HG02571 (cell line): ENCODE measurements around the gene CCNB2.
"Not testable (repeated sequence)": the region's sequence is repeated elsewhere in the genome, so short reads cannot be mapped to it uniquely, and the experiment has no call there.

ENCODE experiments used
- ATAC-seq: cut with Tn5 transposase; IDR thresholded peaks from one replicate; pipeline ENCODE4 v1.9.1; 2021; ENCODE audit warnings: mild to moderate bottlenecking, moderate library complexity; ENCODE audit not compliant: unreplicated experiment

CCNB2 gene

DNA sequence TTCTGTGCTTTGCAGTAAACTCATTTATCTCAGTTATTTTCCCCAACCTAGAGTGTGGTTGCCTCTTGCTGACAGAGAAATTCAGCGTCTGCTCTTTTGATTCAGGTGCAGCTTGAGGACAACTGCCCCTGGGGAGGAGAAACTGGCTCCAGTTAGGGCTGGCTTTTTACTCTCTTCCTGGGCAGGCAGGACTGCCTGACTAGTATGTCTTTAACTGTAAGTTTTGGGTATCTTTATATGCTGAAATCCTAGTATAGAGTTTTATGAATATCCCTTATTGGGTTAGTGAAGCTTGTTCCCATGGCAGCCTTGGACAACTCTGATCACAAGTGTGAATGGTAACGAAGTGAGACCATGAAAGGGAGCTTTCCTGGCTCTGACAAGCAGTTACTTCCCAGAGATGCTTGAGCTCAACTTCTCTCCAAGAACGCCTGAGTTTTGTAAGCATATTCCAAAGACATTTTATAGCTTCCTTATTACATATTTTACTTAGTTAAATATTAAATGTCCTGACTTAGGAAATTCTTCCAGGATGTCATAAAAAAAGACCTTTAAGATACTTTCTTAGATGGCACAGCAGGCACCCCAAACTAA, 27.1 kb downstream of the CCNB2 start:
- no peak for ATAC-seq

DNA sequence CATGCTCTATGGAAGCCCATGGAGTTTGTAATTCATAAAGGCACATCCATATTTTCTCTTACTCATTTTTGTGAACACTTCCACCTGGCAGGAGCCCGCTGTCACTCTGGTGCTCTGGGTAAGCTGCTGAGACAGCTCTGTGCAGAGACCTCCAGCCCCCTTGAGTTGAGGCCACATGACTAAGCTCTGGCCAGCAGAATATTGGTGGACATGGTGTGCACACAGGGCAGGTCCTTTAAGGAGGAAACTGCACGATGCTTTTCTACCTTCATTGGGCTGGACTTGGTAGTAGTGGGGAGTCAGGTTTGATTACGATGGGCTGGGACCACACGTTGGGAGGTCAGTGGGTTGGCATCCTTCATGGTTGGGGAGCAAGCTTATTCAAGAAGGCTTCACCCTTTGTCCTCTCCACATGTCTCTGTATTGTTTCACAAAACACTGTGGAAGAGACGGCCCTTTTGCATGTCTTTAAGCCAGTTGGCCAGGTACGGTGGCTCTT, 29.0 kb downstream of the CCNB2 start:
- no peak for ATAC-seq

DNA sequence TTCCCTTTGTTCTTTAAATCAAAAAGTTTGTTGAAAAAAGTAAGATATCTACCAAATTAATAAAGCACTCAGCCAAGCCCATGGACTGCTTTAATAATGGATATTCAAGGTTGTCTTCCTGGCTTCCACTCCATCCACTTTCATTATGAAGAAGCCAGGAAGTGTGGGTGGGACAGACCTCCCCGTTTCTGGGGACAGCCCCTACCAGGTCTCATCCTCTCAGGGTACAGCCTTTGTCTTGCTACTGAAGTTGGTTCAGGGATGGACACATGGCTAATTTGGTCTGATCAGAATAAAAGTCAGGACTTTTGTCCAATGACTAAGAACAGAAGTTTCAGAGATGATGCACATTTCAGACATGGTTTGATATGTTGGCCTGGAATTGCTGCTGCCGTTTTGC, 32.6 kb downstream of the CCNB2 start:
- ATAC-seq: no peak

DNA sequence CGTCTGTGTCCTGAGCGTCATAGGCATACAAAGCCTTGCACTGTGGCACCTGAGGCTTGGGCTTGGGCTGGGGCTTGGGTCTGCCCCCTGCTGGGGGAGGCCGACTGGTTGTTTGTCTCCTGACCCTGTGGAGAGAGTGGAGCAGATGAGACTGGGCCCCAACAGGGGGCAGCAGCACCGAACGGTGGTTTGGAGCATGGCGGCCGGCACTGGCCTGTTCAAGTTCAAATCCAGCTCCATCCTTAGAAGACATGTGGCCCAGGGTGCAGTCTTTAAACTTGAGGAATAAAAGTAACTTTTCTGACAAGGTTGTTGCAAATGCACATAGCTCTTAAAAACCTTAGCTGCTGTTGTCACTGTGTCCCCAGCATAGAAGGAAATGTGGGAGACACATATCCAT, 33.3 kb downstream of the CCNB2 start:
- no peak for ATAC-seq

DNA sequence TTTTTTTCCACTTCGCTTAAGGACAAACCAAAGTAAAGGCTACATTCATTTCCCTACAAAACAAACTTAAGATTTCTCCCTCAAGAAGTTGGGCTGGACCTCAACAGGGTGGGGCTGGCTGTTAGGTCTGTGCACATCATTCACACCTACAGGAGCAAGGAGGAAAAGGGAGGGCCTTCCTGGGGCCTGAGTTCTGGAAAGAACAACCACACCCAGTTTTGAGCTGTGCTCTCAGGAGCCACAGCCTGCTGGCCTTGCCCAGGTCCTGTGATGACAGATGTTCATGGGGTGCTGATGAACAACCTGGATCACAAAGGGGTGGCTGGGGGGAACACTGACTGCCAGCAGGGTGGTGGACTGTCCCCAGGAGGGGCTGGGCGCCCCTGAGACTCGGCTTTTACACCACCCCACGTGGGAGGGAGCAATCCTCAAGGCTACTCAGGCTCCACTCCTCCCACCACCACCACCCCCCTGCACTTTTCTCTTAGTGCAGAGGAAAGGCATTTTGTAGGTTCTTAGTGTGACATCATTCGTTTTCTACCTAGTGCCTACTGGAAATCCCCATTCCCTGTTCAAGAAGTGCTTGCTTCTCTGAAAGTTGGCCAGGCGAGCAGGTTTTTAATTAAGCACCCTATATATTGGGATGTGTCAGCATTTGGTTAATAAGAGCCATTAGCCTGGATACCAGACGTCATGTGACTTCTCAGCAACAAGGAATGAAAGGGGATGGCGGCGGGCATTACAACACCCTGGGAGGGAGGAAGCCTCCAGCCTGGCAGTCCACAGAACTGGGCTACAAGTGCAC, 35.7 kb downstream of the CCNB2 start:
- no peak for ATAC-seq

DNA sequence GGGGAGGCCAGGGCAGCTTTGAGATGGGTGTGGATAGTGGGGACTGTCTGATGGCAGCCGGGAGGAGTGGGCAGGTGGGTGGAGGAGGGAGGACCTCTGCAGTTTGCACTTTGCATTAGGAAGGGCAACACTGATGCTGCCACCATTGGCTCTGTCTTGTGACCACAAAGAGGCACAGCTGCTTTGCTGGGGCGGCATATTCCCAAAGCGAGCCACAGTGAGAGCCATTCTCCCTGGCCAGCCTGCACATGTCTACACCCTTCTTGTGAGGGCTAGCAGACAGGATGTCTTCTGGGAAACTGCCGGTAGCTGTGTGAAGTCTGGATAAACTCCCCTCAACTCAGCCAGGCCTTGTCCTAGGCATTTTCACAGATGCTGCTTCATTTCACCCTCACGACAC, 38.3 kb downstream of the CCNB2 start:
- ATAC-seq: no peak

DNA sequence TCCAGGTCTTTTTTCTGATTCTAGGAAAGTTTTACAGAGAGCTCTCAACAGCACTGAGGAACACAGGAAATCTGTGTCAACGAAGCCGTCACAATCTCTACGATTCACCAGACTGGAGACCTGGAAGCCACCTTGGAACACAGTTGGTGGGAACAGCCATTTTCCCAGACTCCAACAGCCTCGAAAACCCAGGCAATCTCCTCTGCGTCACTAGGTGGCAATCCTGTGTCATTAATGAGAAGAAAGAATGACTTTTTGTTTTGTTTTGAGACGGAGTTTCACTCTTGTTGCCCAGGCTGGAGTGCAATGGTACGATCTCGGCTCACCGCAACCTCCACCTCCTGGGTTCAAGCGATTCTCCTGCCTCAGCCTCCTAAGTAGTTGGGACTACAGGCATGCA, 39.6 kb downstream of the CCNB2 start:
- not testable (repeated sequence) for ATAC-seq

DNA sequence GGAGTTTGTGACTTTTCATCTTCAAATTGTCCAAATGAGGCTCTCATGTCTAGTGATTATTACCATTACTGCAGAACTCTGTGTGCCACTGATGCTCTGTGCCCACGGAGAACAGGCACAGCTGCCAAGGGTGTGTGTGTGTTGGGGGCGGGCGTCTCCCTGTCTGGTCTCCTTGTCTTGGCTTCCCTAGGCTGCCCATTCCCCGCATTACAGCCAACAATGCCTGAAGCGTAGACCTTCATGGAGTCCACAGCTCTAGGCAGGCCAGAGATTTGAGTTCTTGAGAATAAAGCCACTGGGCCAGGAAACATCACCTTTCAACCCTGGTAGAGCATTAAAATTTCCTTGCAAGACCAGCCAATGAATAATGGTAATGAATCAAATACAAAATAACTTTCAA, 42.7 kb downstream of the CCNB2 start:
- ATAC-seq: no peak

DNA sequence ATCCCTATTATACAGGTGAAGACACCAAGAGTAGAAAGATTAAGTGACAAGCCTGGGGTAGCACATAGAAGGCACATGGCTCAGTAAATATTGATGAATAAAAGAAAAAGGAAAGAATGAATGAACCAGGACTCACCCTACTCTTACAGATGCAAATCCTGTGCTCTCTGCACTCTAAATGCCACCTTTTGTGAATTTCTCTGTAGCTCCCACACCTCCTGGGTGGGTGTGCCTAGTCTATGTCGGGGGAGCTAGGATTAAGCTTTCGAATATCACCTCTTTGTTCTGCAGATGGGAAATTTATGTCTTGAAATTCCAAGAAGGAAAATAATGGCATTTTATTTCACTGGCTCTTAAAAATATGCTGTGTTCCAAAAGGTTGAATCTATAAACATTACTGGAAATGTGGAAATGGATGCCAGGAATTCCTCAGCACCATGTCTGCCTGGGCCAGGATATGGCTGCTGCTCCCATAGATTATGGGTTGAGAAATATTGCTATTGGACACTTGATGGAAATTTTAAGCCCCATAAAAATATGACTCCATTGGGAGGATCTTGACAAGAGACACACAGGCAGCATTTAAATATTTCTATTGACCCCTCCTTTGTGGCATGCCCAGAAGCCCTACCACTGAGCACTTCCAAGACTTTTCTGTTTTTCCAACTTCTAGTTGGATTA, 43.3 kb downstream of the CCNB2 start:
- no peak for ATAC-seq

DNA sequence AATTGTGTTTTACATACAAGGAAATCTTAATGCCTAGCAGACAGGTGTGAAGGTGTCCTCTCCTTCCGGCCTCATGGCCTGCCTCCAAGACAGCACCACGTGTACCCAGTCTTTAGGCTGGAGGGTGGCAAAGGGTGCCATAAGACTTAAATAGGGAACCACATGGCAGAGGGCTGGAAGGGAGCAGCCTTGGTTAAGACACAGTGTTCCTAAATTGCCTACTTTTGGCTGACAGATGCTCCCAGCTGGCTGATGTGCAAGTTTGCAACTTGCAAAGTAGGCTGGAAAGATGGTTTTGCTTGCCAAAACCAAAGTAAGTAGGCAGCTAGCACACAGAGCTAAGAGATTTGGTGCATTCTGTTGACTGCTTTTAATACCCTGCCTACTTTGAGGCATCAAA, 45.2 kb downstream of the CCNB2 start:
- no peak for ATAC-seq

DNA sequence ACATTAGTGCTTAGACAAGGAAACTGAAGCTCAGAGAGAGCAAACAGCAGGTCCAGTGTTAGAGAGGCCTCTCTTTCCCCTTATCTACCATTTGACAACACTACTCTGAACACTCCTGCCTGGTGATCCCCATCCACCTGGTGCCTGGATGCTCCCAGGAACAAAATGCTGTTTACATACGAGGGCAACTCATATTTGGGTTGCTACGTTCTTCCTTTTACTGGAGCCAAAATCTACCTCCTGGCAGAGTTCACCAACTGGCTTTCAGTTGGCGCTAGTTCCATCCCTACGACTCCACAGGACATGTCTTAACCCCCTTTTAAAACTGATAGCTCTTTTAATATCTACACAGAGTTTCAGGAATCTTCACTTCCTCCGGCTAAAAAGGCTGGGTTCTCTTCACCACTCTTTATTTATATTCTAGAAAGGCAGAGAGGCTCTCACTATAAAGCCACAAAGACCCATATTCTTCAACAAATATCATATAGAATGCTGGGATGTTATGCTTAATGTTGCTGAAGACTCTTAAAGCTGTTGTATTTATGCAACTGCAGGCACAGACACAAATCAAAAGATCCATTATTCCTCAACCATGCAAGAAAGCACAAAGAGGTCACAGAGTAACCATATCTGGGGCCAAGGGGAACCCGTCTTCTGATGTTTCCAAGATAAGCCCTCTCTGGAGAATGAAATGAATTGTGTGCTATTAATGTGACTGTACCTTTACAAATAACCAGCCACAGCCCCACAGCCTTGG, 47.9 kb downstream of the CCNB2 start:
- ATAC-seq: no peak

DNA sequence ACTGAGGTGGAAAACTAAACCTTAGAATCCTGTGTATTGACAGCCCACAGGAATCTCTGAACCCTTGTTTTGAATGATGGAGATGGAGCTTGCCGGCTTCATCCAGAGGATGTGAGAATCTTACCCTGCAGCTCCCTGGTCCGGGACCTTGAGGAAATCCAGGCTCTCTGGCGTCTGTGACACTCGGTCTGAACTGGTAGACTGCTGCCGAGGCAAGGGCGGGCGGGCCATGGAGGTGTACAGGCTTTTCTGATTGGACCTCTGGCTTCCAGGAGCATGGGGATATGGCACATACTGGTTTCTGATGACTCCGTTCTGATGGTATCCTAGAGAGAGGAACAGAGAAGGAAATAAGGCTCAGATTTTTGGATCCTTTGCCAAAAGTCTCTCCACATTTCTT, 48.5 kb downstream of the CCNB2 start:
- ATAC-seq: no peak

DNA sequence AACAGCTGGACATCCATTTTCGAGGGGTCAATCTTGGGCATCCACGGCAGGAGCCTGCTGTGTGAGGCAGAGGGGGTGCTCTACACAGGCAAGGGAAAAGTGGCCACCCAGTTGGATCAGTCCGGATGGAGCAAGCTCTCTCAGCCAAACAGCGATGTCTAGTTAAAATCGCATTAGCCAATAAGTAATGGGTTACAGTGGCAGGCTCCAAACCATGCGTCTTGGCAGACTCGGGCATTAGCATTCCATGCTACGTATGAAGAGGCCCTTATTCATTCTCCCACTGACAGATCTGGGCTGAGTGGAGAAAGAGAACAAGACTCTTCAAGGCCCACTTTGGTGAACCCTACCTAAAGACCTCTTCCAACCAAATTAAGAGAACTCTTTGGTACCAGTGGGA, 49.3 kb downstream of the CCNB2 start:
- ATAC-seq: no peak

DNA sequence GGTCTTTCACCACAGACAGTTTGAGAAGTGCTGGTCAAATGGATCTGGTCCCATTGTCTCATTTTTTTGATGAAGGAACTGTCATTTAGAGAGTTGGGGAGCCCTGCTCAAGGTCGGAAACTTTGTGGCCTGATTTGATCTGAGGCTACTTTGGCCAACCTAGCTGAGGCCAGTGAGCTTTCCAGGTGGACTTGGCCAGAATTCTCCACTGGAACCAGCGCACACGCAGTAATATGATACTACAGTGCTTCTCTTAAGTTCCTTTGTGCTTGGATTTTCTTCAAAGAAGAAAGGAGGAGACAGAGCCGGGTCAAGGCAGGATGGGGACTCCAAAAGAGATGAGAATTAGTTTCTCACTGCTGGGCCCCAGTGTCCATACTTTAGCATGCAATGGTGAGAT, 50.5 kb downstream of the CCNB2 start:
- ATAC-seq: no peak

DNA sequence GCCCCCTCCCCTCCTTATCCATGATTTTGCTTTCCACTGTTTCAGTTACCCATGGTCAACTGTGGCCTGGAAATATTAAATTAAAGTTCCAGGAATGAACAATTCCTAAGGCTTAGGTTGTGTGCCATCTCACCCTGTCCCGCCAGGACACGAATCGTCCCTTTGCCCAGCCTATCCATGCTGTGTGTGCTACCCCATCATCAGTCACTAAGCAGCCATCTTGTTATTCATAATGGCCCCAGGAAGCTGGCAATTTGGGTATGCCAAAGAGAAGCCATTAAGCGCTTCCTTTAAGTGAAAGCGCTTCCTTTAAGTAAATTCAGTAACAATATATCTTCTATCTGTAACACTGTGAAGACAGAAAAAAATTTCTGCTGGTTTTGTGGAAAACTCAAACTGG, 52.5 kb downstream of the CCNB2 start:
- no peak for ATAC-seq

DNA sequence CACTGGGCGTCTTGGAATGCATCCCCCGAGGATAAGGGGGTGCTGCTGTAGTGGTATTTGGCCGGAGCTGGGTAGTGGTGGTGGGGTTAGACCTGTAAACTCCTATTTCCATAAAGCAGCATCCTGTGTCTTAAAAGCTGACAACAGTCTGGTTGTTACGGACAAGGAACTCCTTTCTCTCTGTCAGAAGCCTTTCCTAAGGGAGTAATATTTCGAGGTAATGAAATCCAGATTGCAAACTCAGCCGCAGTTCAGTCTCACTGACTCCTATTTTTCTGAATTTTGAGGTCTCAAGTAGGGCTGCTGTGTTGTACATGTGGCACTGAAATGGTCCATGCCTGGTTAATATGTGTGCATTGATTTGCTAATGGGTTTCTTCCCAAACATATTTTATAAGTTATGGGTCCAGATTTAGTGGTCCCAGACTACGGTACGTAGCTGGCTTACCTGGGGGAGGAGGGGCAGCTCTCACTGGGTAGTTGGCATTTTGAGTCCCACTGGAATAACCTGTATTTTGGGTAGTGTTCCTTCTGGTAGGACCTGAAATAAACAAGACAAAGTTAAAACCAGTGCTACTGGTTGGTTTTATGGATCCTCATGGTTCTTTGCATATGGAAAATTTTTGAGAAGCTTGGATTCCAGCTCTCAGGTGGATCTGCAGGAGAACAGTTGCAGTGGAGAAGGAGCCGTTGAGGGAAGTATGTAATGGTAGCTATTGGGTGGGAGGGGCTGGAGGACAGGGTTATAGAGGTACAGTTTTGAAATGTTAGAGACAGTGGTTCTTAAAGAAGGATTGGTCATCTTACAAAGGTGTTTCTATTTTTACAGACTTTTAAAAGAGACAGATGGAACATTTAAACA, 53.1 kb downstream of the CCNB2 start:
- ATAC-seq: no peak

DNA sequence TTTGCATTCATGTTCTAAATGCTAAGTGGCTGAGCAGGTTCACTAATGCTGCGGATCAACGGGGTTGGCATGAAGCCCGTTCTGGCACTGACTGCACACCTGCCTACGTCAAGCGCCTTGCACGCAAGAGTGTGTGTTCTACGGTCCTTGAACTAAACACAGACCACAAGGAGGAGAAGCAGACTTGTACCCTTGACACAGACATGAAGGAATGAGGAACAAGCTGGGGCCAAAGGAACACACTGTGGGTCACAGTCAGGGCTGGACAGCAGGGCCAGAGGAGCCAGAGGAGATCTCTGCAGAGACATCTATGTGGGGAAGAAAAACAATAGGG, 53.7 kb downstream of the CCNB2 start:
- ATAC-seq: no peak

DNA sequence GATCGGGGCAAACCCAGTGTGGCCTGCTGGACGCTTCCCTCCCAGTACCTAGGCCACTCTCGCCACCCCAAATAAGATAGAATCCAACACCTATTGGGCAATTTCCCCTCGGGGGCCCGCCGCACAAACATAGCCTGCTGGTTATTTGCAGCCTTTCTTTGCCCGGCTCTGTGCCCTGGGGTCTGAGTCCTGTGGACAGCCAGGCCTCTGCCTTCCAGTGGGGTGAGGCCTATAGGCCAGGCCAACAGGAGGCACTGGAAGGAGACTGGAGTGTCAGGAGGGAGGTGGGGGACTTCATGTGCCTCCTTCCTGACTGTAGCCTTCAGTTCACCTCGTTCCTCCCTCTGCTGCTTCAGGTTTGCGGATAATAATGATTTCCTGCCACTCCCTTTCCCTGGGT, 54.3 kb downstream of the CCNB2 start:
- no peak for ATAC-seq

DNA sequence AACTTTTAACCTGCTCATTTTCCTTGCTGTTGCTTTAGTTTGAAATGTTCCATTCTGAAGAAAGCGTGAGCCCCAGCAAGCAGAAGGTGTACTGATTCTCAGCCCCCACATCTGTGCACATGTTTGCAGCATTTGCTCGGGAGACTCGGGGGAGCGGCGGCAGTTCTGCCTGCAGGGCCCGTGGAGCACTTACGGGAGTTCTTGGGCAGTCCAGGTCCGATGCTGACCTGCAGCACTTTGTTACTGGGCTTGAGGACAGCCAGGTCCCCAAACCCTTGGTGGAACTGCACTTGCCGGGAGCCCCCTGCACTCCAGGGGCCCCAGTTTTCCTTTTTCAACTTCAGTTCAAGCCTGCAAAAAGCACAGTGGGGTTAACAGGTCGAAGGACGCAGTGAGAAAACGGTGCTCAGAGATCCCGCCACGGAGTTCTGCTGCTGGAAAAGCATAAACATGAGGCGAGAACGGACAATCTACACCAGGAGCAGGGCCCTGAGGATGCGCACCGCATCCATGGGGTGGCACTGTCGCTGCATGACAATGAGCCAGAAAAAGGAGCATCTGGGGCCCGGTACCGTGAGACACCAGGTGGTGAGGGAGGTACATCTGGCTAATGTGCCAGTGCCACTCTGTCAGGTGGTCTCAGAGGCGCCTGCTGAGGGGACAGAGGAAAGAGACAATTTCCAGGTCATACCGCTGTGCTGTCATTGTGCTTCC, 56.1 kb downstream of the CCNB2 start:
- no peak for ATAC-seq

DNA sequence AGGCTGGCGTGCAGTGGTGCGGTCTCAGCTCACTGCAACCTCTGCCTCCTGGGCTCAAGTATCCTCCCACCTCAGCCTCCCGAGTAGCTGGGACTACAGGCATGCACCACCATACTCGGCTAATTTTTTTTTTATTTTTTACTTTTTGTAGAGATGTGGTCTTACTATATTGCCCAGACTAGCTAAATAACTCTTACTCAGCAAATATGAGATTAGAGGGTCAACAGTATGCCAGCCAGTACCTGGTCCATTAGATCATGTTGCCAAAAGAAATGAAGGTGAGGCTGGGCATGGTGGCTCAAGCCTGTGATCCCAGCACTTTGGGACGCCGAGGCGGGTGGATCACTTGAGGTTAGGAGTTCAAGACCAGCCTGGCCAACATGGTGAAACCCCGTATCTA, 57.1 kb downstream of the CCNB2 start:
- ATAC-seq: not testable (repeated sequence)
